ENCODE measurements around the gene NCAM2.

DNA sequence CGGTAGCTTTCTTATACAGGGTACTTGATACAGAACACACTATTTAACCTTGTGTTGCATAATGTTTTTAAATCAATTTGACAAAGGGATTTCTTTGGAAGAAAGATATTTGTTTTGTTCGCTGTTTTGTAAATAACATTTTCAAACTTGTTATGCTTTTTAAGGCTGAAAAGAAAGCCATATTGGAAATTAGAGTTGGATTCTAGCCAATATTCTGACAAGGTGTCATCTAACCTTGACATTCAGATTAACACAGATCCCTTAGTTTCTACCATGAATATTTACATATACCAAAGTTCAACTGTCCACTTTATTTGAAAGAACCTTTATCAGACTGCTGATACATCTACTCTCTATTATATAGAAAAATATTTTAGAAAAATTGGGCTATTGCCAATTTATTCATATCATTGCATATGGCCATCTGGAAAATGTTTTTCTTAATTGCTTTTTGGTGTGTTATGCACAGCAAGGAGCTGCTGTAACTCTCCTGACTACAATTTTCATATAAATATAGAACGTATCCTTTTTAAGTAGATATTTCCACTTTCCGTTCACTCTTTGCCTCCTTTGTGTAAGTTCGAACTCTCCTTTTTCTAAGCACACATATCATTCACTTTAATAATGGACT, 206.3 kb downstream of the NCAM2 start:
- TF ChIP-seq, protein P1, sequence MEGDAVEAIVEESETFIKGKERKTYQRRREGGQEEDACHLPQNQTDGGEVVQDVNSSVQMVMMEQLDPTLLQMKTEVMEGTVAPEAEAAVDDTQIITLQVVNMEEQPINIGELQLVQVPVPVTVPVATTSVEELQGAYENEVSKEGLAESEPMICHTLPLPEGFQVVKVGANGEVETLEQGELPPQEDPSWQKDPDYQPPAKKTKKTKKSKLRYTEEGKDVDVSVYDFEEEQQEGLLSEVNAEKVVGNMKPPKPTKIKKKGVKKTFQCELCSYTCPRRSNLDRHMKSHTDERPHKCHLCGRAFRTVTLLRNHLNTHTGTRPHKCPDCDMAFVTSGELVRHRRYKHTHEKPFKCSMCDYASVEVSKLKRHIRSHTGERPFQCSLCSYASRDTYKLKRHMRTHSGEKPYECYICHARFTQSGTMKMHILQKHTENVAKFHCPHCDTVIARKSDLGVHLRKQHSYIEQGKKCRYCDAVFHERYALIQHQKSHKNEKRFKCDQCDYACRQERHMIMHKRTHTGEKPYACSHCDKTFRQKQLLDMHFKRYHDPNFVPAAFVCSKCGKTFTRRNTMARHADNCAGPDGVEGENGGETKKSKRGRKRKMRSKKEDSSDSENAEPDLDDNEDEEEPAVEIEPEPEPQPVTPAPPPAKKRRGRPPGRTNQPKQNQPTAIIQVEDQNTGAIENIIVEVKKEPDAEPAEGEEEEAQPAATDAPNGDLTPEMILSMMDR (IDR thresholded peaks at IDR 0.05; ENCODE audit: extremely low read depth in 1 of 2, insufficient read depth in 1 of 2, low read depth in 1 of 2, low read length in 2 of 2): no peak
- TF ChIP-seq, protein P2, sequence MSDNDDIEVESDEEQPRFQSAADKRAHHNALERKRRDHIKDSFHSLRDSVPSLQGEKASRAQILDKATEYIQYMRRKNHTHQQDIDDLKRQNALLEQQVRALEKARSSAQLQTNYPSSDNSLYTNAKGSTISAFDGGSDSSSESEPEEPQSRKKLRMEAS (IDR thresholded peaks at IDR 0.05; ENCODE audit: insufficient read depth, insufficient read length): no peak
- no peak for TF ChIP-seq GATA2 (IDR thresholded peaks at IDR 0.05; ENCODE audit: insufficient read depth, insufficient read length, low read depth, low read length)
- TF ChIP-seq POLR2A (IDR thresholded peaks at IDR 0.05; ENCODE audit: low read depth, low read length): no peak
- no peak for TF ChIP-seq EZH2 (IDR thresholded peaks at IDR 0.05; ENCODE audit: borderline replicate concordance, low read depth, low read length, severe bottlenecking)
- TF ChIP-seq POLR2AphosphoS5 (IDR thresholded peaks at IDR 0.05; ENCODE audit: insufficient read depth, low read depth, low read length): no peak
- no peak for TF ChIP-seq JUN (IDR thresholded peaks at IDR 0.05; ENCODE audit: borderline replicate concordance, insufficient read depth, insufficient read length, low read depth)
- no peak for TF ChIP-seq MYC (IDR thresholded peaks at IDR 0.05; ENCODE audit: low read depth, low read length)
